TTC549 (cell line): ENCODE measurements around the gene CNTN2.

Experiments
- FAIRE-seq: peaks from 2 replicates; lab custom pipeline; 2012; peaks lifted over from hg19 to GRCh38; lab: Jason Lieb, UNC

CNTN2 gene

GRCh38 chr1:205054013-205054412 lies 11.0 kb downstream of the CNTN2 start:
- FAIRE-seq: no peak

DNA sequence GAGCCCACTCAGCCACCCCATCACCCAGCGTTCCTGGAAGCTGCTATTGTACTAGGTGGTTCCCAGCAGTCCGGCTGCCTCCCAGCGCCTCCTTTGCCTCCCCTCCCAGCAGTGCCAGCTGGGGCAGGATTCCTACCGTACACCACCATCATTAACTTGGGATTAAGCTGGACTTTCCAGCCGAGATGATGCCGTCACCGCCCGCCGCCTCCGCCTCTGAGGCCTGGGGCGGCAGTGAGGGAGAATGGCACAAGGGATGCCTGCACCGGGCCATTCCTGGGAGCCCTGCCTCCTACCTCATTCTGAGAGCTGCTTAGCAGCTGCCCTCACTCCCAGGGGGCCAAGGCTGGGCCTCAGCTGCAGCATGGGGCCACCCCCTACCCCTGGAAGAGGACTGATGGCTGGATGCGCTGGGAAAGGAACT lies 13.2 kb downstream of the CNTN2 start:
- no peak for FAIRE-seq

DNA sequence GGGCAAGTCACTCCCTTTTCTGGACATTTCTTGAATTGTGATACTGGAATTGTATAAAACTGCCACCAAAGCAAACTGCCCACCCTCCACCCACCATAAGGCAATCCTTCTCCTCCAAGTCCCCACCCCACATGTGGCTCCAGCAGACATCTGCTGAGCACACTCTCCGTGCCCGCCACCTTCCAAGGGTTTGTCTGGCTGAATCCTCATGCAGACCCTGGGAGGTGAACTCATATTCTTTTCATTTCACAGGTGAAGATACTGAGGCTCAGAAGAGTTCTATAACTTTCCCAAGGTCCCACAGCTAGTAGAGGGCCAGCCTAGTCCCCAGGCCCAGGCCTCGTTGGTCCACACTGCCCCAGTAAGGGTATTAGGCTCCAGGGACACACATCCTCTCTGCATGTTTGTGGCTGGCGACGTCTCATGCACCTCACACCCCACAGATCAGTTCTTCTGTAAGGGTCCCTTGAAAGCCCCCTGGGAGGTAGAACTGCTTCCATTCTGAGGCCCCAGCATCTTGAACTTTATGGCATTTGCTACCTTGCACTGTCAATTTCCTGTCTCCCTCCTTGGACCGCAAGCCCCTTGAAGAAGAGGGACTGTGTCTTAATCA lies 14.1 kb downstream of the CNTN2 start:
- no peak for FAIRE-seq

DNA sequence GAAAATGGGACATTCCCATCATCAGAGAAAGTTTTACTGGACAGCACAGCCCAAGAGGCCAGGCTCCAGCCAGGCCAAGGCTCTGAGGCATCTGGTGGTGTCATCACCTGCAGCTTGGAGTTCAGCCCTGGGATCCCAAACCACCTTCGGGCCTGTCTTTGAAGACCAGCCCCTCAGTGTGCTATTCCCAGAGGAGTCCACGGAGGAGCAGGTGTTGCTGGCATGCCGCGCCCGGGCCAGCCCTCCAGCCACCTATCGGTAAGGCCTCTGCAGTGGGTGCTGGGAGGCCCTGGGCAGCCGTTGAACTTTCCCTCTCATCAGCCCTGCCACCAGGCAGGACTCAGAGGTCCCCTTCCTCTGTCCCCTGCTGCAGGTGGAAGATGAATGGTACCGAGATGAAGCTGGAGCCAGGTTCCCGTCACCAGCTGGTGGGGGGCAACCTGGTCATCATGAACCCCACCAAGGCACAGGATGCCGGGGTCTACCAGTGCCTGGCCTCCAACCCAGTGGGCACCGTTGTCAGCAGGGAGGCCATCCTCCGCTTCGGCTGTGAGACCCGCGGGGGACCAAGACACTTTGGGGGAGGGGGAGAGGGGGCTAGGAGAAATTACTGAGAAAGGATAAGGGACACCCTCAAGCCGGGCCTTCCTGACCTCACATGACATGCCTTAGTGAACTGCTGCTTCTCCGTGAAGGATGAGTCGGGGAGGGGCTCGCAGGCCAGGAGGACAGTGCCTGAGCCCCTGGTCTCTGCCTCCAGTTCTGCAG lies 15.0 kb downstream of the CNTN2 start:
- no peak for FAIRE-seq

DNA sequence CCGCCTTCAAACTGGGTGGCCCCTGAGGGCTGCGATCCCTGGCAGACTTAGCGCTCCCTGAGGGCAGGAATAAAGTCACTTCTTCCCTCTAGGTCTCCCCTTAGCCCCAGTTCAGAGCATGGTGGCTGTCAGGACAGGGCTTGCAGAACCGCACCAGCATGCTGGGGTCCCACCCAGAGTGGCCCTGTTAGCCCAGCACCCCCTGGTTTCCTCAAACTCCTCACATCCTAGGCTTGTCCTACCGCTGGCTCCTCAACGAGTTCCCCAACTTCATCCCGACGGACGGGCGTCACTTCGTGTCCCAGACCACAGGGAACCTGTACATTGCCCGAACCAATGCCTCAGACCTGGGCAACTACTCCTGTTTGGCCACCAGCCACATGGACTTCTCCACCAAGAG lies 15.8 kb downstream of the CNTN2 start:
- no peak for FAIRE-seq

DNA sequence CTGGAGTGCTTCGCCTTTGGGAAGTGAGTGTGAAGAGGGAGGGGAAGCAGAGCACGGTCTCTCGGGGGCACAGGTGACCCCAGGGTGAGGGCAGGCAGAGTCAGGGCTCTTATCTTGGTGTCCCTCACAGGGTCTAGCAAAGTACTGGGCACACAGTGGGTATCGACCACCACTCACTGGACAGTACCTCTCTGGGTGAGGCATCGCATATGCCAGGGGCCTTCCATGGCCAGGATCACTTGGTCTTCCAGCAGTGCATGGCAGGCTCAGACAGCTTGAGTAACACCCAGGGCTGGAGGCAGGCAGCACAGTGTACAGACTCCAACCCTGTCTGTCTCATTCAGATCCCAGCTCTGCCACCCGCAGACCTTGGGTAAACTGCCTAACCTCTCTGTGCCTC lies 16.6 kb downstream of the CNTN2 start:
- no peak for FAIRE-seq

GRCh38 chr1:205060746-205061145 lies 17.7 kb downstream of the CNTN2 start:
- no peak for FAIRE-seq

- no peak for FAIRE-seq
Measured at GRCh38 chr1:205061227-205061626, 18.2 kb downstream of the CNTN2 start.

DNA sequence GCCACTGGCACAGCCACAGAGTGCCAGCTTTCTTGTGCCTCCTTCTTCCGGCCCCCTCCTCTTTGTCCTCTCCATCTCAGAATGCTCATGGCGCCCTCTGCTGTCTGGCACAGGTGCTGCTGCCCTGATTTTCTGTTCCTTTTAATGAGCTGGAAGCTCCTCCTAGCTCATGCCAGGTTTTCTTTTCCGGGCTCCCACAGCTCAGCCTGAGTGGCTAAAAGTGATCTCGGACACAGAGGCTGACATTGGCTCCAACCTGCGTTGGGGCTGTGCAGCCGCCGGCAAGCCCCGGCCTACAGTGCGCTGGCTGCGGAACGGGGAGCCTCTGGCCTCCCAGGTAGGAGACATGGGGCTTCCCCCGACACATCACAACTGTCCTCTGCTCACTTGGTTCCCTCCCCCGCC lies 18.7 kb downstream of the CNTN2 start:
- FAIRE-seq: peak; percentile 85

GRCh38 chr1:205062319-205062718 lies 19.3 kb downstream of the CNTN2 start:
- no peak for FAIRE-seq

- FAIRE-seq: no peak
Measured at GRCh38 chr1:205062895-205063294, 19.9 kb downstream of the CNTN2 start.

GRCh38 chr1:205064301-205064700 lies 21.3 kb downstream of the CNTN2 start:
- no peak for FAIRE-seq

GRCh38 chr1:205064741-205065316 lies 21.8 kb downstream of the CNTN2 start:
- FAIRE-seq: no peak

DNA sequence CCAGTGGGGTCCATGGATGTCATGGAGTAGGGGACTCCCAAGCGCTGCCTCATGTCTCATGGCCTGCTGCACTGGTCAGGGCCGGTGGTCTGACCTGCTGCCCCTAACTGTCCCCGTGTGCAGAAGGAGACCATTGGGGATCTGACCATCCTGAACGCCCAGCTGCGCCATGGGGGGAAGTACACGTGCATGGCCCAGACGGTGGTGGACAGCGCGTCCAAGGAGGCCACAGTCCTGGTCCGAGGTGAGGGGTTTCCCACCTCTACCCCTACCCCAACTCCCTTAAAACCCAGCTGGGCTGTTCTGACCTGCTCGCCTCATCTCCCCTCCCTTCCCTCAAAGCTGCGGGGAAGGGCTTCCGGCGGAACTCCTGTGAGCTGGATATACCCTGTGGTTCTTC lies 22.7 kb downstream of the CNTN2 start:
- no peak for FAIRE-seq

DNA sequence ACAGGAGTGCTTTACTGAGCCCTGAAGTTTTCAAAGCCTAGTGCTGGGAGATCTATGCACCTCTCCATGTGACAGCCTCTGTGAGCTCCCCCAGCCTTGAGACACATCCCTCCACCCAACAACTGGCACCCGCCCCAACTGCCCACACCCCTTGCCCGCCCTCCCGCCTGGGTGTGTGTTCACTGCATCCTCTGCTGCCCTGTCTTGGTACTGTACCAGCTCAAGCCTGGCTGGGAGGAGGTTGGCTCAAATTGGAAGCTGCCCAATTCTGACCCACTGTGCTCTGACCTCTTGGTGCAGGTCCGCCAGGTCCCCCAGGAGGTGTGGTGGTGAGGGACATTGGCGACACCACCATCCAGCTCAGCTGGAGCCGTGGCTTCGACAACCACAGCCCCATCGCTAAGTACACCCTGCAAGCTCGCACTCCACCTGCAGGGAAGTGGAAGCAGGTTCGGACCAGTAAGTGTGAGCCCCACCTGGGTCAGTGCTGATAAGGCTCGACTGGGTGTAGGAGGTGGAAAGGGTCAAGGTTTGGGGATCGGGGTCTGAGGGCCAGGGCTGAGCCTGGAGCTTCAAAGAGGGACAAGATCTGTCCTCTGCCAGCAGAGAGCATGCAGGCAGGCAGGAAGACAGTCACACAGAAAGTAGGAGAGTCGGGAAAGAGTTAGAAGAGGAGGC lies 23.3 kb downstream of the CNTN2 start:
- FAIRE-seq: no peak

- FAIRE-seq: no peak
Measured at GRCh38 chr1:205067031-205067430, 24.0 kb downstream of the CNTN2 start.

DNA sequence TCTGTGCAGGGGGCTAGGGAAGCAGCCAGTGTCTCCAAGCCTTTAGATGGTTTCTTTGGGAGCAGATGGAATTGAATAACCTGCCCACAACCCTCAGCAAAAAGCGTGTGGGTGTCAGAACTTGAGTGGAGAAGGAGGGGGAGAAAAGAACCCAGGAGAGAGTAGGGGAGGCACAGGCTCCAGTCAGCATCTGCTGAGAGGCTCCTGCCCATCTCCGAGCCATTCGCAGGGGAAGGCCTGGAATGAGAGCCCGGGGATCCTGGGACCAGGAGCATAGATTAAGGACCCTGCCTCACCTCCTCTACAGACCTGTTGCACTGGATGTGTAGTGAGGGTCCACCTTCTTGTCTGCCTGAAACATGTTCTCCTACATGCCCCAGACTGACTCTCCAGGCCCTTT lies 25.0 kb downstream of the CNTN2 start:
- no peak for FAIRE-seq

- no peak for FAIRE-seq
Measured at GRCh38 chr1:205068457-205069040, 25.5 kb downstream of the CNTN2 start.

- no peak for FAIRE-seq
Measured at GRCh38 chr1:205069371-205070125, 26.5 kb downstream of the CNTN2 start.

DNA sequence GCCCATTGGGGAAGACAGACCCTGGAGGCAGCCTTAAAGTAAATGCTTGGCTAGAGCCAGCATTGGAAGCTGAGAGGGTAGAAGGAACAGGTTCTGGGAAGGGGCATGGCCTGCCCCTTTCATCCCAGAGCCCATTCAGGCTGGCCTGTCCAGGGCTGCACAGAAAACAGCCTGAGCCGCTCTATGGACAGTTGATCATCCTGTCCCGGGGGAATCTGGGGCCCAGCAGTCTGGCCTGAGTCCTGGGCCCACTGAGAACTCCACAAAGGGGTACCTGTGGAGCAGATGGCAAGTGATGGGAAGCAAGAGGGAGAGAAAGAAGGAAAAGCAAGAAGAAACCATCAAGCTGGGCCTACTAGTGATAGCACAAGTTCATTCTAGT lies 28.0 kb downstream of the CNTN2 start:
- FAIRE-seq: no peak

DNA sequence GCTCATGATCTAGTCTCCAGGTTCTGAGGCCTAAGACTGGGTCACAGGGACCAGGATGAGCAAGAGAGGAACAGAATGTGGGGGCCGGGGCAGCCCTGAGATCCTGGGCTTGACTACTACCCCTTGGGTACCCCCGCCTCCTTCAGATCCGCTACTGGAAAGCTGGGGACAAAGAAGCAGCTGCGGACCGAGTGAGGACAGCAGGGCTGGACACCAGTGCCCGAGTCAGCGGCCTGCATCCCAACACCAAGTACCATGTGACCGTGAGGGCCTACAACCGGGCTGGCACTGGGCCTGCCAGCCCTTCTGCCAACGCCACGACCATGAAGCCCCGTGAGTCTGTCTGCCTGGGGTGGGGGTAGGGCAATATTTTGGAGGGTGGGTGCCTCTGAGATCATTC lies 28.8 kb downstream of the CNTN2 start:
- FAIRE-seq: no peak

DNA sequence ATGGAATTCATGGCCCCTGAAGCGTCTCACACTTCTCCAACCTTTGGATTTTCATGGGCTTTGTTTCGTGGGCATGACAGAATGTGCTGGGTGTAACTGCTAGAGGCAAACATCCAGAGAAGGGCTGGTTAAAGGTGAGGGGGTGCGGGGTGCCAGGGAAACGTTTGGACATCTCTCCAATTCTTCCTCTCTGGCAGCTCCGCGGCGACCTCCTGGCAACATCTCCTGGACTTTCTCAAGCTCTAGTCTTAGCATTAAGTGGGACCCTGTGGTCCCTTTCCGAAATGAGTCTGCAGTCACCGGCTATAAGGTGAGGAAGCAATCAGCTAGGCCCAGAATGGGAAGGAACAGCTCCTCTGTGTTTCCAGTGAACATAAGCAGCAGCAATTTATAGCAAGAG lies 29.3 kb downstream of the CNTN2 start:
- no peak for FAIRE-seq
